HepG2 (cell line): ENCODE measurements around the gene IL11RA. TPM values are rescaled to one million over a fixed set of nuclear protein-coding genes. Genes with fewer than 3 reads are reported as not detected.

ENCODE experiments used
- DPF2 ChIP-seq: sonication (generic); formaldehyde crosslinking; IDR thresholded peaks from 2 replicates; pipeline ENCODE4 v1.4.0; 2020; ENCODE audit warnings: mild to moderate bottlenecking, low read depth, missing genetic modification reagents, borderline replicate concordance
- ESRRA ChIP-seq: sonication (generic); formaldehyde crosslinking; IDR thresholded peaks from 2 replicates; pipeline ENCODE4 v1.5.1; 2020; ENCODE audit warnings: mild to moderate bottlenecking, low read depth, missing genetic modification reagents
- HDAC6 ChIP-seq: fragments of 200-600 bp; sonication (generic); IDR thresholded peaks from 2 replicates; pipeline ENCODE4 v1.7.0; 2017; ENCODE audit warnings: mild to moderate bottlenecking, antibody characterized with exemption, low read length, low read depth
- HNRNPLL ChIP-seq: fragments of 200-400 bp; formaldehyde crosslinking; IDR thresholded peaks from 2 replicates; pipeline ENCODE4 v1.6.1; 2017; ENCODE audit warnings: mild to moderate bottlenecking, low read depth, low read length; ENCODE audit not compliant: poor library complexity, severe bottlenecking
- IRF9 ChIP-seq: sonication (generic); formaldehyde crosslinking; IDR thresholded peaks from 2 replicates; pipeline ENCODE4 v1.8.0; 2022; ENCODE audit warnings: missing genetic modification reagents, mild to moderate bottlenecking, borderline replicate concordance
- MYNN ChIP-seq: sonication (generic); formaldehyde crosslinking; IDR thresholded peaks from 2 replicates; pipeline ENCODE4 v1.4.0; 2020; ENCODE audit warnings: mild to moderate bottlenecking, low read depth, missing genetic modification reagents
- REPIN1 ChIP-seq: sonication (generic); formaldehyde crosslinking; IDR thresholded peaks from 2 replicates; pipeline ENCODE4 v1.8.0; 2022; ENCODE audit warnings: missing genetic modification reagents, low read depth, mild to moderate bottlenecking, borderline replicate concordance
- RFXANK ChIP-seq: IDR thresholded peaks from 2 replicates; pipeline ENCODE4 v1.6.1; 2016
- SP2 ChIP-seq: sonication (generic); formaldehyde crosslinking; IDR thresholded peaks from 2 replicates; pipeline ENCODE4 v1.5.1; 2020; ENCODE audit warnings: mild to moderate bottlenecking, missing genetic modification reagents
- SUZ12 ChIP-seq: fragments of 150-350 bp; IDR thresholded peaks from 2 replicates; pipeline ENCODE4 v1.6.1; 2014; ENCODE audit warnings: low read depth, low read length
- TOPORS ChIP-seq: sonication (generic); formaldehyde crosslinking; IDR thresholded peaks from 2 replicates; pipeline ENCODE4 v1.8.0; 2023; ENCODE audit warnings: mild to moderate bottlenecking, missing genetic modification reagents
- ZFP1 ChIP-seq: IDR thresholded peaks from 2 replicates; pipeline ENCODE4 v1.6.1; 2016
- ZFP36L1 ChIP-seq: sonication (generic); formaldehyde crosslinking; IDR thresholded peaks from 2 replicates; pipeline ENCODE4 v1.8.0; 2022; ENCODE audit warnings: mild to moderate bottlenecking, missing genetic modification reagents, moderate library complexity
- ZMYM4 ChIP-seq: sonication (generic); formaldehyde crosslinking; IDR thresholded peaks from 2 replicates; pipeline ENCODE4 v1.8.1; 2023; ENCODE audit warnings: mild to moderate bottlenecking, missing genetic modification reagents
- ZNF235 ChIP-seq: sonication (generic); formaldehyde crosslinking; IDR thresholded peaks from 2 replicates; pipeline ENCODE4 v1.8.1; 2023; ENCODE audit warnings: mild to moderate bottlenecking, missing genetic modification reagents, borderline replicate concordance
- ZNF33A ChIP-seq: sonication (generic); formaldehyde crosslinking; IDR thresholded peaks from 2 replicates; pipeline ENCODE4 v1.5.1; 2020; ENCODE audit warnings: missing genetic modification reagents, mild to moderate bottlenecking, moderate library complexity, borderline replicate concordance
- ZNF713 ChIP-seq: sonication (generic); formaldehyde crosslinking; IDR thresholded peaks from 2 replicates; pipeline ENCODE4 v1.4.0; 2020; ENCODE audit warnings: mild to moderate bottlenecking, missing genetic modification reagents
- ZNF883 ChIP-seq: sonication (generic); formaldehyde crosslinking; IDR thresholded peaks from 2 replicates; pipeline ENCODE4 v1.5.1; 2020; ENCODE audit warnings: mild to moderate bottlenecking, missing genetic modification reagents; ENCODE audit errors: not compliant biosample characterization
- polyA plus RNA-seq, 8 experiments: library from polyadenylated mRNA; depleted of rRNA in 3 of 8; stranded (reverse) in 7 of 8; unstranded in 1 of 8; fragments of >200 nt; fragmentation: Illumina TruSeq in 4 of 8; extraction: Trizol in 4 of 8; gene quantifications; 2 replicates each; pipeline versions ENCODE4 v1.2.1 to v1.2.3, GENCODE V29; 2011 to 2016; ENCODE audit warnings: low read depth in 4 of 8, missing spikeins in 1 of 8, mixed read lengths in 1 of 8; ENCODE audit not compliant: insufficient read depth in 1 of 8
- total RNA-seq, 5 experiments: library from RNA; depleted of rRNA; stranded (reverse); fragments of >200 nt; fragmentation: Illumina TruSeq; extraction: Trizol; gene quantifications; 2 replicates each; pipeline ENCODE4 v1.2.3, GENCODE V29; 2016; ENCODE audit warnings: low read depth in 1 of 5
- TF ChIP-seq, protein P1 (sequence below): sonication (generic); formaldehyde crosslinking; IDR thresholded peaks from 2 replicates; pipeline ENCODE4 v1.5.1; 2020; ENCODE audit warnings: missing genetic modification reagents, mild to moderate bottlenecking, borderline replicate concordance
- TF ChIP-seq, protein P2 (sequence below), 2 experiments: sonication (generic) in 1 of 2; formaldehyde crosslinking in 1 of 2; IDR thresholded peaks; 2 replicates each; pipeline versions ENCODE4 v1.4.0 to v1.6.1; 2016 to 2020; ENCODE audit warnings: borderline replicate concordance in 1 of 2, low read depth in 1 of 2, mild to moderate bottlenecking in 1 of 2, missing genetic modification reagents in 1 of 2

The IL11RA gene
- total and polyA plus RNA-seq, 2 of the 13 experiments (the other 11 are each of a cell fraction or from before 2014, with no cell fraction given) = 2.0 to 4.2 TPM

- TF ChIP-seq TOPORS = peak; percentile 75; the same call in 1 of the 2 replicates
- peak; percentile 75; the same call in 1 of the 2 replicates for TF ChIP-seq ESRRA (CRISPR knock-in tag)
- TF ChIP-seq ZNF713 (CRISPR knock-in tag) = no peak
- TF ChIP-seq RFXANK = 0 out of 2 replicates have a peak, but pooled peaks have one; percentile 48
- TF ChIP-seq MYNN (CRISPR knock-in tag) = no peak
- 0 out of 2 replicates have a peak, but pooled peaks have one; percentile 4 for TF ChIP-seq ZFP36L1
- TF ChIP-seq REPIN1 (CRISPR knock-in tag) = peak; percentile 65; the same call in 1 of the 2 replicates
- peak; percentile 64 for TF ChIP-seq ZMYM4 (CRISPR knock-in tag)
- 0 out of 2 replicates have a peak, but pooled peaks have one; percentile 7 for TF ChIP-seq ZNF33A
- no peak for TF ChIP-seq IRF9
- TF ChIP-seq, protein P1, sequence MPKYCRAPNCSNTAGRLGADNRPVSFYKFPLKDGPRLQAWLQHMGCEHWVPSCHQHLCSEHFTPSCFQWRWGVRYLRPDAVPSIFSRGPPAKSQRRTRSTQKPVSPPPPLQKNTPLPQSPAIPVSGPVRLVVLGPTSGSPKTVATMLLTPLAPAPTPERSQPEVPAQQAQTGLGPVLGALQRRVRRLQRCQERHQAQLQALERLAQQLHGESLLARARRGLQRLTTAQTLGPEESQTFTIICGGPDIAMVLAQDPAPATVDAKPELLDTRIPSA (CRISPR knock-in tag) = no peak
- no peak for TF ChIP-seq HDAC6
- TF ChIP-seq ZFP1 (CRISPR knock-in tag) = 0 out of 2 replicates have a peak, but pooled peaks have one; percentile 24
- TF ChIP-seq HNRNPLL = peak; percentile 67
- no peak for TF ChIP-seq ZNF883
- TF ChIP-seq SP2 (CRISPR knock-in tag) = peak; percentile 92
- TF ChIP-seq, protein P2, sequence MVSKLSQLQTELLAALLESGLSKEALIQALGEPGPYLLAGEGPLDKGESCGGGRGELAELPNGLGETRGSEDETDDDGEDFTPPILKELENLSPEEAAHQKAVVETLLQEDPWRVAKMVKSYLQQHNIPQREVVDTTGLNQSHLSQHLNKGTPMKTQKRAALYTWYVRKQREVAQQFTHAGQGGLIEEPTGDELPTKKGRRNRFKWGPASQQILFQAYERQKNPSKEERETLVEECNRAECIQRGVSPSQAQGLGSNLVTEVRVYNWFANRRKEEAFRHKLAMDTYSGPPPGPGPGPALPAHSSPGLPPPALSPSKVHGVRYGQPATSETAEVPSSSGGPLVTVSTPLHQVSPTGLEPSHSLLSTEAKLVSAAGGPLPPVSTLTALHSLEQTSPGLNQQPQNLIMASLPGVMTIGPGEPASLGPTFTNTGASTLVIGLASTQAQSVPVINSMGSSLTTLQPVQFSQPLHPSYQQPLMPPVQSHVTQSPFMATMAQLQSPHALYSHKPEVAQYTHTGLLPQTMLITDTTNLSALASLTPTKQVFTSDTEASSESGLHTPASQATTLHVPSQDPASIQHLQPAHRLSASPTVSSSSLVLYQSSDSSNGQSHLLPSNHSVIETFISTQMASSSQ (IDR thresholded peaks at IDR 0.05; ENCODE audit: low read depth) = no peak
- TF ChIP-seq, protein P2 (CRISPR knock-in tag; IDR thresholded peaks at IDR 0.05; ENCODE audit: borderline replicate concordance) = no peak; the same call in 1 of the 2 replicates
- no peak for TF ChIP-seq DPF2 (CRISPR knock-in tag)
- no peak for TF ChIP-seq SUZ12
- TF ChIP-seq ZNF235 (CRISPR knock-in tag) = 0 out of 2 replicates have a peak, but pooled peaks have one; percentile 39
Measured at GRCh38 chr9:34651876-34652601, at the start of gene IL11RA (continued).
